ENCODE measurements around the gene CARS2.
"Not testable (repeated sequence)": the region's sequence is repeated elsewhere in the genome, so short reads cannot be mapped to it uniquely, and the experiment has no call there.

The CARS2 gene

GRCh38 chr13:110680852-110681251 lies 25.1 kb downstream of the CARS2 start:
- DNase-seq: peak in 1 of 2 donors; percentile 30

GRCh38 chr13:110677731-110678545 lies 28.0 kb downstream of the CARS2 start:
- DNase-seq: peak in 1 of 2 donors; percentile 8

- peak; percentile 4 to 55 for DNase-seq
Observed at GRCh38 chr13:110676595-110677587, 29.0 kb downstream of the CARS2 start.

- DNase-seq: not testable (repeated sequence)
Observed at GRCh38 chr13:110669814-110670213, 36.1 kb downstream of the CARS2 start.

GRCh38 chr13:110669036-110669435 lies 36.9 kb downstream of the CARS2 start:
- no peak for DNase-seq

- no peak for DNase-seq
Observed at GRCh38 chr13:110666255-110666533, 39.7 kb downstream of the CARS2 start.

GRCh38 chr13:110665491-110666254 lies 40.2 kb downstream of the CARS2 start:
- DNase-seq: peak; percentile 15 to 54

- no peak for DNase-seq
Observed at GRCh38 chr13:110664673-110665072, 41.2 kb downstream of the CARS2 start.

GRCh38 chr13:110664041-110664440 lies 41.9 kb downstream of the CARS2 start:
- no peak for DNase-seq

GRCh38 chr13:110663491-110663890 lies 42.4 kb downstream of the CARS2 start:
- no peak for DNase-seq

- DNase-seq: no peak
Observed at GRCh38 chr13:110662777-110663443, 43.0 kb downstream of the CARS2 start.

GRCh38 chr13:110662091-110662490 lies 43.8 kb downstream of the CARS2 start:
- no peak for DNase-seq

- no peak for DNase-seq
Observed at GRCh38 chr13:110661256-110661655, 44.7 kb downstream of the CARS2 start.

GRCh38 chr13:110658218-110658911 lies 47.6 kb downstream of the CARS2 start:
- DNase-seq: peak; percentile 29 to 38

GRCh38 chr13:110657196-110657595 lies 48.7 kb downstream of the CARS2 start:
- DNase-seq: no peak

- DNase-seq: no peak
Observed at GRCh38 chr13:110653851-110654250, 52.1 kb downstream of the CARS2 start.

- no peak for DNase-seq
Observed at GRCh38 chr13:110653271-110653670, 52.6 kb downstream of the CARS2 start.

- DNase-seq: no peak
Observed at GRCh38 chr13:110652764-110653163, 53.2 kb downstream of the CARS2 start.

- DNase-seq: no peak
Observed at GRCh38 chr13:110652231-110652730, 53.6 kb downstream of the CARS2 start.

GRCh38 chr13:110651726-110652230 lies 54.1 kb downstream of the CARS2 start:
- DNase-seq: no peak

- DNase-seq: no peak
Observed at GRCh38 chr13:110651271-110651670, 54.6 kb downstream of the CARS2 start.
